Measurements from ENCODE around the gene SYT2.
"Not testable (repeated sequence)": the region's sequence is repeated elsewhere in the genome, so short reads cannot be mapped to it uniquely, and the experiment has no call there.

Gene SYT2

DNA sequence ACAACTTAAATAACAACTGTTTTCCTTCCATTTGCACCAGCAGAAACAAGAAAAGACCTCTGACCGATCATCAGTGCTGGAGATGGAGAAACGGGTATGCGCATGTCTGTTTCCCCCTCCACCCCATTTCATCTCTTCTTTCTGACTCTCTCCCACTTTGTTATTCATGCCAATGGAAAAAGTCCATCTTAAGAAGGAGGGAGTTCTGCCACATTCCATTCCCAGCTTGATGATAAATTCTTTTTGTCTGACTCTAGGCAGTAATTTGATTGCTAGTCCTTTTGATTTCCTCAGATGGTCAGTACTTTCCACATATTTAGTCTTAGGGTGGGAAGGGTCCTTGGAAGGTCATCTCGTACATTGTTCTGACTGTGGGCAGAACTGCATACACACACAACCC, 142.5 kb downstream of the SYT2 start:
- no peak for DNase-seq

DNA sequence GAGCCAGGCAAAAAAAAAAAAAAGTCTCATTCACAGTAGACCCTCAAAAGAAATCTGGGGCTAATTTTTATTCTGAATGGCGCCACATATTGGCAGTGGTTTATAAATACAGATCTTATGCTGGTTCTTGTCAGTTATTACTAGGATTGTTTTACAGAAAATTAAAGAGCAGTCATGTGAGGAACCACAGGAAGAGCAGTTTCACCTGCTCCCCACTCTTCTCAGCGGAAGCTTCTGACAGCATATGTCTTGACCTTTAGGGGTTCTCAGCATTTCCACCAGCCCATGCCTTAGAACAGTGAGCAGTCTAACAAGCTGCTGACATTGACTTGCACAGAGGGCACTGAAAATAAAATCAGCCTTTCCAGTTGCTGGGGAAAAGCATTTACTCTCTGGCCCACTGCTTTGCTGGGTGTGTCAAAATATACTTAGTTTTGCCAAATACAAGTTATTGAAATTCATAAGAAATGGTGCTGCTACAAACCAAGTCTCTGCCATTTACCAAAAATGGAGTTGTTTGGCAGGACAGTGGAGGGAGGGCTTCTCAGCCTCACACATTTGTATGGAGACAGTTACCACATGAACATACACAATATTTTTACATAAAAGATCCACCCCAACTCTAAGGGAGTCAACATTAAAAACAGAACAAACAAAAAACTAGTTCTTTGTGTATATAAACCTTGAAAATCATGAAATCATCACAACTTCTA, 144.2 kb downstream of the SYT2 start:
- no peak for DNase-seq

DNA sequence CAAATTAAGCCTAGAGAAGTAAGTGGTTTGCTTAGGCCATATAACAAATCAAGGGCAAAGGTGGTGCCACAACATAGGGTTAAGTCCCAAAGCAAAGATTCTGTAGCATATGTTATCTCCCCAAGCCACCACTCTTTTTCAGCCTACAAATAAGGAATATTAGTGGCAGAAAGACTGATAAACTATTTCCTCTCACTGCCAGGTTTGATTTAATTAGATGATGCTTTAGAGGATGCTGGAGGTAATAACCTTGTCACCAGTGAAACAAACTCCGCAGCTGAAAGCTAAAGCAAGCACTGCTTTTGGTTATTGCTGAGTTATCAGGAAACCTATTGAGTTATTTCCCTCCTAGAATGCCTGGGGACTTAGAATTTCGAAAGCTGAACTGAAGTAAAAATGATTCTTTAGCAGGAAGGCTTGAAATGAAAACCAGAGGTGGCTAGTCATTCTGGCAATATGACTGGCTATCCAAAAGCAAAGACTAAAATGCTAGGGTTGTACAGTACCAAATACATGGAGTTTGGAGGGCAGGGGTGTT, 145.2 kb downstream of the SYT2 start:
- no peak for DNase-seq

DNA sequence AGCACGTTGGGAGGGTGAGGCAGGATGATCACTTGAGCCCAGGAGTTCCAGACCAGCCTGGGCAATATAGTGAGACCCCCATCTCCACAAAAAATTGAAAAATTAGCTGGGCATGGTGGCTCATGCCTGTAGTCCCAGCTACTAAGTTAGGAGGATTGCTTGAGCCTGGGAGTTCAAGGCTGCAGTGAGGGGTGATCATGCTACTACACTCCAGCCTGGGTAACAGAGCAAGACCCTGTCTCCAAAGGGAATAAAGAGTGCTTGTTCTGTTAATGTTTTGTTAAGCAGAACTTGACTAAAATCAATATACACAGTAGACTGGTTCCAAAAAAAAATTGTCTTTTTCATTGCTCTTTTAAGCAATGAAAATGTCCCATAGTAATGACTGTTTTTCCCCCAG, 146.4 kb downstream of the SYT2 start:
- DNase-seq: no peak

DNA sequence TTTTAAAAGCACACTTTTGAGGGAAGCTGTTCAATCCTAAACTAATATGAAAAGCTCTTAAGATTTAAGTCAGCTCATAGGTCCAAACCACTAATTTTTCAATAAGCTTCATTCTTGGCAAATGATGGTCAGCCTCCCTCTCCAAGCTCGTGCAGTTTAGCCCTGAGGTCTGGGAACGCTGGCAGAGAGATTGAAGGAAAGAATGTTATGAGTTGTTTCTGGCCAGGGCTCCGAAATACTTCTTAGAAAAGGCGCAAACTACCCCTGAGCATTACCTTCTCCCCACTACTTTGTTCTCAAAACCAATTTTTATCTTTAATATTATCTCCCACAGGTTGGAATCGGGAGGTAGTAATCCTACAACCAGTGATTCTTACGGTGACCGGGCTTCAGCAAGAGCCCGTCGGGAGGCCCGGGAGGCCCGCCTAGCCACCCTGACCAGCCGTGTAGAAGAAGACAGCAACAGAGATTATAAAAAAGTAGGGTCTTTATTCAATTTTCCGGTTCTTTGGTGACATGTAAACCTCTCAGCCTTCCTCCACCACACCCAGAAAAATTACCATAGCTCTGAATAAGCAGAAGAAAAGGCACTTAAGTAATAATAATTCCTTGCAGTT, 147.7 kb downstream of the SYT2 start:
- no peak for DNase-seq

DNA sequence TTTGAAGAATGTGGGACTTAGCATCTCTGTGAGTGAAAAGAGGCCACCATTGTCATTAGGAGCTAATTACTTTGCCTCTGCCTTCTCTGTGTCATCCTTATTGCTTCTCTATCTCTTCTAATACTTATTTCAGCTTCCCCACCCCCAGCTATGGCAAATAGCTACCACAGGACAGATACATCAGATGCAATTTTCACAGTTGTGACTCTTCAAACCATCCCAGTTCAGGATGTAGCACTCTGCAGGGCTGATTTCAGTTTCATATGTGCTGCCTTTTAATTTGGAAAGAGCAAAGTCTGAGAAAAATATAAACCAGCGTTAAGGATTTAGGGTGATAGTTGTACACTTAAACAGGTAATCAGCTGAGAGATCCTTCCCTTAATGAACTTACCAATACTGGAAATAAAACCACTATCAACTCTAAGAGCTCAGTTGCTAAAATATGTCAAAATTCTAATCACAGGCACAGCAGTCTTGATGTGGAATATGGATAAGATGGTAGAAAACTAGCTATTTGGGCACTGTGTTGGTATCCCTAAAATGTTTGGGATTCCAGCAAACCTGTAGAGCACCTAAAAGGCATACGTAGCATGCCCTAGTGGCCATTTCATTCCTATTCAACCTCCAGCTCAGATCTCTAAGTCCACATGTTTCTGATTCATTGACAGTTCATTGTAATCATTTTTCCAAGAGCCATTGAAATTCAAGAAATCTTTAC, 148.4 kb downstream of the SYT2 start:
- no peak for DNase-seq

DNA sequence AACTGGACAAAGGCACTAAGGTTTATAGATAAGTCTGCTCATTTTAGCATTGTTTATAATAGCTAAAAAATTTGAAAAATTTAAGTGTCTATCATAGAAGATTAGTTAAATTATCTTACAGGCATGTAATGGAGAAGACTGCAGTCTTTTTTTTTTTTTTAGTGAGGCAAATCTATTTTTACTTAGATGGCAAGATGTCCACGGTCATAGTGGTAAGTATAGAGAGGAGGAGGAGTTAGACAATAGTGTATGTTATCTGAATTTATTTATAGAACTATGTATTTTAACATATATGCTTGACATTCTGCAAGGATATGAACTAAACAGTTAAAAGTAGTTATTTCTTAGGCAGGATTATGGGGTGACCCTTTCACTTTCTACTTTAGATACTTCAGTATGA, 149.0 kb downstream of the SYT2 start:
- no peak for DNase-seq

DNA sequence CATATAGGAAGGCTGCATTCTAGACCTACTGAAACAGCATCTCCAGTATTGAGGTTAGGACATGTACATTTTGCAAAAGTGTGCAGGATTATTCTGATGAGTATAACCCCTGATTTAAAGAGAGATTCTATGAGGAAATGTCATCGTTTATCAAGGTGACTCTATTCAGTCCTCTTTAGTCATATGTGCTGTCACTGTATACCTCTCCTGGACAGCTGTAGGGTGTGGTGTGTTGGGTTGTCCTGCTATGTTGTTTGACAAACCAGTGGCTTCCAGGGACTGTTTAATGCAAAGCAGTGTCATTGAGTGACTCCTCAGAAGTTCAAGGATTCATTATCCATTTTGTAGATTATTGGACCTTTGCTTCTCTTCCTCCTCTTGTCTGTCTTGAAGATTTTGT, 152.6 kb downstream of the SYT2 start:
- not testable (repeated sequence) for DNase-seq

DNA sequence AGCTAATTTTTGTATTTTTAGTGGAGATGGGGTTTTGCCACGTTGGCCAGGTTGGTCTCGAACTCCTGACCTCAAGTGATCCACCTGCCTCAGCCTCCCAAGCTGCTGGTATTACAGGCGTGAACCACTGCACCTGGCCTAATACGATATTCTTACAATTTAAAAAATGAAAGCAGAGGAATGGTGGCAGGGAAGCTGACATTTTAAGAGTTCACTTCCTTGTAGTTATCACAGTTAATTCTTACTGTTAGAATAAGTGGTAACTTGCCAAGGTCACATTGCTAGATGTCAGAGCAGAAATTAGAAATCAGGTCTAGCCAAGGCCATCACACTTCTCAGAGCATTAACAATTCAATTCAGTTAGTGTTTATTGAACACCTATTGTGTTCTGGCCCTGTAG, 154.2 kb downstream of the SYT2 start:
- not testable (repeated sequence) for DNase-seq

DNA sequence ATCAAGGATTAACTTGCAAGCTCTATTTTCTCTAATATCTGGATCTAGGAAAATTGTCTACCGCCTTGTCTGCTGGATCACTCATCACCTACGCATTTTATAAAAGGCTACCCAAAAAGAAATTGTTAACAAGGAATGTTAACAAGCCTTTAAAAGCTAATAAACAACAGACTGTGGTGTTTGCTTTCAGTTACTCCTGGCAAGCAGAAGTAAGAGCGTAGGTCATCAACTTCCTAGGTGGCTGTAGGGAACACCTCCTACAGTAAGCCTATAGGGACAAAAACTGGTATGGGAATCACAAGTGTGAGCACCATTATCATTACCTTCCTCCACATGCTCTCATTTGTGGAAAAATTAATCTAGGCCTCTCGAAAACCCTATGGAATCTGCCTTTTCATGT, 155.6 kb downstream of the SYT2 start:
- DNase-seq: not testable (repeated sequence)

DNA sequence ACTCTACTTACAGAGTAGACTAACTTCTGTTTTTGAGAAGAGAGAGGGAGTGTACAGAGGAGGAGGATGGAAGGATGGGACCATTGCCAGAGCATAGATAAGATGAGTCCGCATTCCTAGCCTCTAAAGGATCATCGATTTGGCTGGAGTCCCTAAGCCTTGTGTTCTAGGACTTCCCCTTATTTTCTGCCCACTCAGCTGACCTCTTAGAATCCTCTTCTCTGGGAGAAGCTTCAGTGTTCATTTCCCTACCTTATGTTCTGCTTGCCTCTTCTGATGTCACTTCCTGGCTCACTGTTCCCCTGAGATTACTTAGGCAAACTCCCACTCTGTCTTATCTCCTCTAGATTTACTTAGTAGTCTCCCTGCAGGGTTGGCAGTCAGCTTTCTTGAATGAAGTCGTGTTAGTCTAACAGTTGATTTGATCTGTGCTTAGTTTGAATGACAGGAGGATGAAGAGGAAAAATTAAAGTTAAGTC, 156.7 kb downstream of the SYT2 start:
- DNase-seq: no peak

DNA sequence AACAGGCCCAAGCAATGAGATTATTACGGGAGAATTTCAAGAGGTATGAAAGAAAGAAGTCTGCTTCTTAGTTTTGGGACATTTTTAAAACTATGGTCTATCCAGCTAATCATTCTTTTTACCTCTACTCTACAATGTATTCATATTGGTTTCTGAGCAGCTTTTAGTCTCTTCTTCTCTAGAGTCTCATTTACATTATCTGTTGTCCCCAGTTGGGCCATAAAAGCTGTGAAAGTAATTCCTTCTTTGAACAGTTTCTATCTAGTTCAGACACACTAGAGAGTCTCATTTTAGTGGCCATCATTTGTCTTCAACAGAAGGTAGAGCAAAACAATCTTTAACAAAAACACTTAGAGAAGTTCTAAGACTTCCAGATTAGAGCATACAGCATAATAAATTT, 157.2 kb downstream of the SYT2 start:
- not testable (repeated sequence) for DNase-seq

DNA sequence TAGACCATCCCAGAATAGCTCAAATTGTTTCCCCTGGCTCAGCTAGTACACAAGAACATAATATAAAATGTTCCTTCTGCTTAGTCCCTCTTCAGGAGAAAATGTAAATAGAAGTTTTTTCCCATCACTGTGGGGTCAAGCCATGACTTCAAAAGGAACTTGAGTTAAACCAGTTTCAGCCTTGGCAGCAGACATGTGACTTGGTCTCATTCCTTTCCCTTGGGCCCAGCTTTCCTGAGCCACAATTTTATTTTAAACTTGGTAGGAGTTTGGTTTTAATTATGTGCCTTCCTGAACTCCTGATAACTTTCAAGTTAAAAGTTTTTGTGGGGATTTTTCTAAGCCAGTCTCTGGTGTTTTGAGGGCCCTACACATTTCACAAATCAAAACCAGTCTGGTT, 157.6 kb downstream of the SYT2 start:
- DNase-seq: not testable (repeated sequence)

DNA sequence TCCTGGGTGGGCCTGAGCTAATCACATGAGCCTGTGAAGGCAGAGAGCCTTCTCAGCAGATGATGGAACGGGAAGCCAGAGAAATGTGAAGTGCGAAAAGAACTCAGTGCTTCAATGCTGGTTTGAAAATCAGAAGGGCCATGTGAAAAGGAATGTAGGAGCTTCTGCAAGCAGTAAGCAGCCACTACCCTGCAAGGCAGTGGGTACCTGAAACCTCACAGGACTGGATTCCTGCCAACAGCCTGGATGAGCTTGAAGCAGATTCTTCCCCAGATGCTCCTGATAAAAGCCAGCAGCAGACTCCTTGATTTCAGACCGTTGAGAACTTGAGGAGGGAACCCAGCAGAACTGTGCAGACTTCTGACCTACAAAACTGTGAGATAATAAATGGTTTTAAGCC, 158.6 kb downstream of the SYT2 start:
- DNase-seq: no peak

DNA sequence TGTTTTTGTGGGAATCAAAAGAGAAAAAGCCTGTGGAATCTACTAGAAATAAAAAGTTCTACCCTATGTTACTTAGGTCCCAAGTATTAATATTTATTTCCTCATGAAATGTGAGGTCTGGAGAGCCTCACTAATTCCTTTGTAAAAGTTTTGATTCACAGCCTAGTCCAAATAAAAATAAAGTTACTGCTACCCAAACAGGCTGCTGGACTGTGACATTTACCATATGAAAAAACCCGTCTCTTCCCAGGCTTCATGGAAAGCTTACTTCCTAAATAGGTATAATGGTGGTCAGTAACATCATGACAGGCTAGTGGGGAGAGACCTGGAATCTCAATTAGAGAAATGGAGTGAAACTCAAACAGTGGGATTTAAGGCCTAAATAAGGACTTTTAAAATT, 160.2 kb downstream of the SYT2 start:
- not testable (repeated sequence) for DNase-seq

DNA sequence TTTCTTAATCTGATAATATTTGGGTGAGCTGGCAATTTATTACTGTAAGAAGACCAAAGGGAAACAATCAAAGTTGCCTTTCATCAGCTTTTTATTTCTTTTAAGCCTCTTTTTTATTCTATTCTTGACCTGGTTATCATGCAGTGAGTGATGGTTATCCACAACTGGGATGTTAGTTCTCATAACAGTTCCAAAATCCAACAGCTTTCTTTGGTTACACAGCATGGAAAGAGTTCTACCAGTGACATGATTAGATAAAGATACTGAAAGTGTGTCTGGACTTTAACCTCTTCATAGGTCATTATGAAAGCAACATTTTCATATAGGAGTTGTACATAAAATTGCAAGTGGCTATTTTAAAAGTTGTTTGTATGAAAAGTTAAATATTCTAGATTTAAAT, 163.0 kb downstream of the SYT2 start:
- no peak for DNase-seq

DNA sequence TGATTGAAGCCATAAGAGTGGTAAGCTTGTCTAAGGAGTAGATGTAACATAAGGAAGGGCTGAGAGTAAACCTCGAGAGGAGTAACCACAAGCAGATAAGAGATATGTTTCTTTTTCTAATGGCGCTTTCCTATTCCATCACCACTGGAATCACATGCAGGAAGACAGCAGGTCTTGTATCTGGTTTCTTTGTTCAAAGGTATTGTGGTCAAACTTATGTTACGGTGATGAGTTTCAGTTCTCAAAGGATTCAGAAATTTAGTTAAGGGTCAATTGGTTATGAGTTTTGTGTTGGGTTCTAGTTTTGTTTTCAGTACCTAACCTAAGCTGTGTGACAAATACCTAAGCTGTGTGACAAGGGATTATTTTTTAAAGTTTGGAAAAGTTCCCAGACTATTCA, 163.5 kb downstream of the SYT2 start:
- not testable (repeated sequence) for DNase-seq

DNA sequence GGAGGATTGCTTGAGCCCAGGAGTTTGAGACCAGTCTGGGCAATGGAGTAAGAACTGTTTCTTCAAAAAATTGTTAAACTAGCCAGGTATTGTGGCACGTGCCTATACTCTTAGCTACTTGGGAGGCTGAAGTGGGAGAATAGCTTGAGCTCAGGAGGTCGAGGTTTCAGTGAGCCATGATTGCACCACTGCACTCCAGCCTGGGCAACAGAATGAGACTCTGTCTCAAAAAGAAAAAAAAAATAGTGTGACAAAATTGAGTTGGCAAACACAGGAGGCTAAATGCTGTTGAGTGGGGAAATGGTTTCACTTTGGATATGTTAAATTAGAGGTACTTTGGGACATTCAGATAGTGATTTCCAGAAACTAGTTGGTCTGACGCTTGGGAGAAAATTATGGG, 163.9 kb downstream of the SYT2 start:
- DNase-seq: not testable (repeated sequence)

DNA sequence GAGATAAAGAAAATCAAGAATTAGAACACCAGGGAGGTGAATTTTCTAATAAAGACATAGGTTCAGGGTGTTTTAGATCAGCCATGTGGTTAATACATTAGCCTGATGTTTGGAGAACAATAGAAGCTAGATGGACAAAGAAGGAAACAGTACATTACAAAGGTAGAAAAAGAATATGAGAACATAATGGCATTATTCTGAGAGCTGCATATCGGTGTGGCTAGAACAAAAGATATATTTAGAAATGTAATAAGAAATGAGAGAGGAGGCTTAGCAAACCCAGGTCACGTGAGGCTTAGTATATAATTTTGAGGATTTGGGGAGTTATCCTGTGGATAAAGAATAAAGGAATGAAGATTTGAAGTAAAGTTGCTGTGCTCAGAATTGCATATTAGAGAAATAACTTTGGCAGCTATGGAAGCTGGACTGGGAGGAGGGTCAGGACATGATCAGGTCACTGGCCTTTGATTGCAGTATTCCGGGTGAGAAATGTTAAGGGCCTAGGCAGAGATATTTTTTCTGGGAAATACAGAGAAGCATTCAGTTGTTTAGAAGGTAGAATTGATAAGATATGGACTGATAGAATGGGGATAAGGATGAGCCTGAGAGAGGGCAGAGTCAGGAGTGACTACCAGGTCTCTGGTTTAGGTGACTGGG, 164.5 kb downstream of the SYT2 start:
- DNase-seq: not testable (repeated sequence)

DNA sequence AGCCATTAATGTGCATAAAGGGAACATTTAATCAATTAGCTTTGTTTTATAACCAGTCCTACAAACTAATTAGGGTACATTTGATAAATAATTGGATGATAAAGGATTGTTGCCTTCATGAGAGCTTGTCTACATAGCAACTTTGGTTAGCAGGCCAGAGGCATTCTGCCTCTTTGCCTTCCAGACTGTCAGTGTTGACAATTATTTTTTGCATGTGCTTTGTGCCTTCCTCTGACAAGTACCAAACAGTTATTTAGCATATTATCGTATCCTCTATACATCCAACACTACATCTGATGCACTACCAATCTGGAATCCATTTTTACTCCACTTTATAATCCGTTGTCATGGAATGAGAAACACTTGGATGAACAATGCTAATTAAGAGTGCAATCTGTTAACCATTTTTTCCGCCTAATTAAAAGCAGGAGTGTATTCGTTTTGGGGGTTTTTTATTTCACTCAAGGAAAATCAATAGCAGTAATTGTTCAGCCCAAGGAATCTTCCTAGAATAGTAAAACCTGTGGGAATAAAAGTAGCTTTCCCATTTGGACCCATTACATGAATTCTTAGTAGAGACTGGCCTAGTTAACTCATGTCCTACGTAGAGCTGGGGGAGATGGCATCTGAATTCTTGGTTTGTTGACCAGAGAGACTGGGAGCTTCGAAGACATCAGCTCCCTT, 165.3 kb downstream of the SYT2 start:
- DNase-seq: not testable (repeated sequence)

DNA sequence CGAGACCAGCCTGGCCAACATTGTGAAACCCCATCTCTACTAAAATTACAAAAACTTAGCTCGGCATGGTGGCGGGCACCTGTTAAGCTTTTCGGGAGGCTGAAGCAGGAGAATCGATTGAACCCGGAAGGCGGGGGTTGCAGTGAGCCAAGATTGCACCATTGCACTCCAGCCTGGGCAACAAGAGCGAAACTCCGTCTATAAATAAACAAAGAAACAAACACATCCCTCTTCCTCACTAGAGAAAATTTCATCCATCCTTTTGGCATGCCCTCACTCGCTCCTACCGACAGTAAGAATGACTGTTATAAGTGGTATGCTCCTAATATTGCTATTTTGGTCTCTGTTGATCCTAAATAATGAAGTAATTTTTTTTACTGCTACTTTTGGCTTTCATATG, 166.7 kb downstream of the SYT2 start:
- DNase-seq: not testable (repeated sequence)

DNA sequence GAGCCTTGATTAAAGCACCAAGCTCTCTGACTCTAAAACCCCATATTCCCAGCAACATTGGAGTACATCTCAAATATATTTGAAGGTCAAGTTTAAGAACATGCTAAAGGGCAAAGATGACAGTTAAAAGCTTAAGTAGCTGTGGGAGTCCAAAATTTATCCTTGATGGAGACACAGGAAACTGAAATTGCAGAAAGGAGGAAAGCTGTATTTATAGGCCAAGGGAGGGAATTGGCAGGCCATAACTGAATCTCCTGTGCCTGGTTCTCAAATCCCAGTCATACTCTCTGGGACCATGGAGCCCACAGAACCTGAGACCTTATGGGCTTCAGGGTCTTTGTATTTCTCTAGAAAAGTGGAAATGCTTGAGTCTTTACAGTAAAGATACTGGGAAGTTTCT, 167.8 kb downstream of the SYT2 start:
- not testable (repeated sequence) for DNase-seq

DNA sequence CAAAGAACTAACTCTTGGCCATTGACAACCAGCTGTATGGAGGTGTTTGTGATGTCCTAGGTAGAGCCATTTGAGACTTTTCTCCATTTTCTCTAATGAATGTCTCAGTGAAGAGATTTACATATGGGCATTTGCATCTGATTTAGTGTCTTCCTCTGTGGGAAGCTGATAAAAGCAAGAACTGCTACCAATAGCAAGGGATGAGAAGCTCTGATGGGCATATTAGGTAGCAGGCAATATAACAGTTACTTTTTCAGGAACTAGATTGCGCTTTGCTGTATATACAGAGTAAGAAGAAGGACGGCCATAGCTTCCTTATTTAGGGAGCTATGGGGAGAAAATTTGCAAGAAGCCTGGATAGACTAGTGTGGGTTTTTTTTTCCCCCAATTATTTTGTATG, 169.4 kb downstream of the SYT2 start:
- not testable (repeated sequence) for DNase-seq

Measured in SIG-M5 (cell line).